Stomach (tissue), 4 donors: ENCODE measurements around the gene SMYD3.

Experiments used
- CTCF ChIP-seq, 7 experiments: fragments of 450-650 bp in 4 of 7; fragments of 200-600 bp in 3 of 7; sonication (generic) in 3 of 7; IDR thresholded peaks; one replicate each; pipeline ENCODE4 v1.5.1; 2016 to 2019; ENCODE audit warnings: antibody characterized with exemption in 7 of 7, control low read depth in 2 of 7, mild to moderate bottlenecking in 1 of 7
- POLR2A ChIP-seq, 4 donors: fragments of 450-650 bp; IDR thresholded peaks; one replicate each; pipeline ENCODE4 v1.6.1; 2016; ENCODE audit warnings: antibody characterized with exemption in 4 of 4, control low read depth in 2 of 4, mild to moderate bottlenecking in 1 of 4, moderate library complexity in 1 of 4

GRCh38 chr1:246151796-246152434, 355.2 kb downstream of the SMYD3 start:
- TF ChIP-seq CTCF (IDR thresholded peaks at IDR 0.05), result no peak
- no peak for TF ChIP-seq POLR2A (IDR thresholded peaks at IDR 0.05)
